Measurements from ENCODE around the gene RAP1A. TPM values are rescaled to one million over a fixed set of nuclear protein-coding genes. Genes with fewer than 3 reads are reported as not detected.
"Not testable (repeated sequence)": the region's sequence is repeated elsewhere in the genome, so short reads cannot be mapped to it uniquely, and the experiment has no call there.

Gene RAP1A
- total RNA-seq, 1 experiment from 2014 or later: 38.6 TPM

GRCh38 chr1:111622166-111622565 is 2.6 kb downstream of the RAP1A start:
- no peak for DNase-seq (ENCODE audit: low spot score)
- in situ Hi-C loops (cut with HindIII; ENCODE audit: low sequenced_read_pairs): no loop called here

DNA sequence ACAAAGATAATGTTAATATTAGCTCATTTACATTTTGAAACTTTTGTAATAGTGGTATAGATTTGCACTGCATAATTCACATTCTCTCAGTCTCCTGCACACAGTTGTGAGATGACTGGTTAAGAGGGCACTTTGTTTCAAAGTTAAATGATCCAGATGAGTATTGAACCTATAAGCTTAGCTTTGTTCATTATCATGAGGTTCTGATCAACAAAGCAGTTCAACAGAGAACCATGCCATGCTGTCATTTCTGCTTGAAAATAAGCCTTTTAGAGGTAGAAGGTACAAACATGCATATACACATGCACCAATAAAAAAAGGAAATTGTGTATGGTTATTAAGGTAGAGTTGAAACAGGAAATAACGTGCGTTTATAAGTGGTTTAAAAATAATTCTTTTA is 4.8 kb downstream of the RAP1A start:
- no peak for DNase-seq (ENCODE audit: low spot score)
- in situ Hi-C loops (cut with HindIII; ENCODE audit: low sequenced_read_pairs): no loop called here

- no peak for DNase-seq (ENCODE audit: low spot score)
- in situ Hi-C loops (cut with HindIII; ENCODE audit: low sequenced_read_pairs): no loop called here
Observed at GRCh38 chr1:111625276-111625675, 5.7 kb downstream of the RAP1A start.

GRCh38 chr1:111628153-111628552 is 8.6 kb downstream of the RAP1A start:
- in situ Hi-C loops (cut with HindIII; ENCODE audit: low sequenced_read_pairs): no loop called here
- no peak for DNase-seq (ENCODE audit: low spot score)

DNA sequence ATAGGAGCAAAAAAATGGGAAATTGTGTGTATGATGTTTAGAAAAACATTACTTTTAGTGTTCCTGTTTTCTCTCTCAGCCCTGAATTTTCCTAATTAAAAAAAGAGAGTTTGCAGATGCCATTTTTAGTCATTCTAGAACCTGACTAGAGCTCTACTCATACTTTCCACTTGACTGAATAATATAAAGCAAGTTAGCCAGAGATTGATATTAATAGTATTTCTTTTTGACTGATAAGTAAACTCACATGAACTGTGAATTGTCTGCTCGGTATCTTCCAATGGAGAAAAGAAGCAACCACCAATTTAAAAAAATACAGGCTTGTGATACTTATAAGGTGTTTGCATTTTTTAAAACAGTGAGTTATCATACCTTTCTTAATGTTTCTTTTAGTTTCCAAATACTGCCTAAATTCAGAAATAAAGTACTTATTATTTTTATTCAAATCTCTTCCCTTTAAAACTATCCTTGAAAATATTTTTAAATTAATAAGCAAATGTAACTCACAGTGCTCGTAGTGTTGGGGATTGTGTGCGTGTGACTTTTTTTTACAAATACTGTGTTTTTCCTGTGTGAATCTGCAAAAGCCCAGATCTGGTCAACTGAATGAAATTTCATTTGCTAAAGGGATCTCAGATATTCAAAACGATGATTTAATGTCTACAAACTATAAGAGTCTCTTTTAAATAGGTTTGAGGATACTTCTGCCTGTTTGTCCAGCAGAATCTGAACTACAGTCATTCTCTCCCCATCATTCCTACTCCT is 9.8 kb downstream of the RAP1A start:
- no peak for DNase-seq (ENCODE audit: low spot score)
- in situ Hi-C loops (cut with HindIII; ENCODE audit: low sequenced_read_pairs): no loop called here

DNA sequence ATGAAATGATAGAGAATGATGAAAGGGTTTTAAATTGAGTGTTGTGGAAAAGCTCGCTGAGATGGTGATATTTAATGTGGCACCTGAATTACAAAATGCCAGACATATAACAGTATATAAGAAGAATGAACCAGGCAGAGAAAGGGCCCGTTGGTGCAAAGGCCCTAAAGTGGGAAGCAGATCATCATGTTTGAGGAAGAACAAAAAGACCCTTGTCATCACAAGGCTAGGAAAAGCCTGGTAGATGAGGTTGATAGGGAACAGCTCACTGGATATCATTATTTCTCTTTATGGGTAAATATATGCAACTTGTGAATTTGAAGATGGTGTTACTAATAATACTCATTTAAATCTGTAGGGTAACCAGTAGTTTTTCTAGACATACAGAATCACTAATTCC is 11.0 kb downstream of the RAP1A start:
- DNase-seq (ENCODE audit: low spot score): no peak
- in situ Hi-C loops (cut with HindIII; ENCODE audit: low sequenced_read_pairs): no loop called here

DNA sequence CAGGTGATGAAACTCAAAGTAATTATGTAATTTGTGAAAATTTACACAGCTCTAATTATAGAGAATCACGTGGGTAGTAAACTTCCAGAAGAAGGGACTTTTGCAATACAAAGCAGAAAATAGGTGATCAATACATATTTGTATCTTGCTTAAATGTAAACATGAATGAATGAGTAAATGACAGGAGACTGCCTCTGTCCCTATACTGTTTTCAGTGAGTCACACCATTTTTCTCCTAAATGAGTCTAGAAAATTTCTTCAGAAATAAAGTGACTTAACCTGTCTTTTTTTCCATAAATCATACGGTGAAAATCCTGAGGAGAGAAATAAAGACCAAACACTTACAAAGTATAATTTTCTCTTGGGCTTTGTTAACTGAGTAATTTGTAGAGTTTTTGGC is 11.9 kb downstream of the RAP1A start:
- DNase-seq (ENCODE audit: low spot score): no peak
- in situ Hi-C loops (cut with HindIII; ENCODE audit: low sequenced_read_pairs): no loop called here

- in situ Hi-C loops (cut with HindIII; ENCODE audit: low sequenced_read_pairs); DNase-seq (ENCODE audit: low spot score): not testable (repeated sequence)
Observed at GRCh38 chr1:111632771-111633170, 13.2 kb downstream of the RAP1A start.

DNA sequence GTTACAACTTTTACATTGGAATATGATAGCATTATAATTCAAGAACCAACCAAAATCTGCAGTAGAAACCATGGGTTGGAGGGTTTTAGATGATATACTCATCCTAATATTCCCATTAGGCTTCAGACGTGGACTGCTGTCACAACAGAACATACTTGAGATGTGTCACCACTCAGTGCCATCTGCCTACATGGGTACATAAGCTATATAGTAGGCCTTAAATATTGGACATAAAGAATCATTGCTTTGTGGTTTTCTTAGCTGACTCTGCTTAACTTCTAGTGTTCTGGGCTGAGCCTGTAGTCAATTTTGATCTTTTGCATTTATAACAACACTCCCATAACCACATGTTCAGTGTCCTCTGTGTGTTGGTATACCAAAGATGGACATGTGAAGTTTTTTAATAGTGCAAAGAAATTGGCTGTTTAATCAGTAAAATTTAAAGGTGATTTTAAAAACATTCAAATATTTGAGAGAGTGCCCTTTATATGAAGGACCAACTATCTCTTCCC is 14.2 kb downstream of the RAP1A start:
- DNase-seq (ENCODE audit: low spot score): no peak
- in situ Hi-C loops (cut with HindIII; ENCODE audit: low sequenced_read_pairs): no loop called here

GRCh38 chr1:111635324-111636009 is 15.9 kb downstream of the RAP1A start:
- no peak for DNase-seq (ENCODE audit: low spot score)
- in situ Hi-C loops (cut with HindIII; ENCODE audit: low sequenced_read_pairs): no loop called here

DNA sequence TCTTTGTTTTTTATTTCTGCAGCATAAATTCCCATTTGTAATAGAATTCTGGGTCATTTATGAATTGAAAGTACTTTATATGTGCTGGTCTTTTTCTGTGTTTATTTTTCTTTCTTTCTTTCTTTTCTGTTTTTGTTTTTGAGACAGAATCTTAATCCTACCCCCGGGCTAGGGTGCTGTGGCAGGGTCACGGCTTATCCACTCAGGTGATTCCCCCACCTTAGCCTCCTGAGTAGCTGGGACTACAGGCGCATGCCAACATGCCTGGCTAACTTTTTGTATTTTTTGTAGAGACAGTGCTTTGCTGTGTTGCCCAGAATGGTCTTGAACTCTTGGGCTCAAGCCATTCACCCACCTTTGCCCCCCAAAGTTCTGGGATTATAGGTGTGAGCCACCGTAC is 18.7 kb downstream of the RAP1A start:
- in situ Hi-C loops (cut with HindIII; ENCODE audit: low sequenced_read_pairs): no loop called here
- no peak for DNase-seq (ENCODE audit: low spot score)

DNA sequence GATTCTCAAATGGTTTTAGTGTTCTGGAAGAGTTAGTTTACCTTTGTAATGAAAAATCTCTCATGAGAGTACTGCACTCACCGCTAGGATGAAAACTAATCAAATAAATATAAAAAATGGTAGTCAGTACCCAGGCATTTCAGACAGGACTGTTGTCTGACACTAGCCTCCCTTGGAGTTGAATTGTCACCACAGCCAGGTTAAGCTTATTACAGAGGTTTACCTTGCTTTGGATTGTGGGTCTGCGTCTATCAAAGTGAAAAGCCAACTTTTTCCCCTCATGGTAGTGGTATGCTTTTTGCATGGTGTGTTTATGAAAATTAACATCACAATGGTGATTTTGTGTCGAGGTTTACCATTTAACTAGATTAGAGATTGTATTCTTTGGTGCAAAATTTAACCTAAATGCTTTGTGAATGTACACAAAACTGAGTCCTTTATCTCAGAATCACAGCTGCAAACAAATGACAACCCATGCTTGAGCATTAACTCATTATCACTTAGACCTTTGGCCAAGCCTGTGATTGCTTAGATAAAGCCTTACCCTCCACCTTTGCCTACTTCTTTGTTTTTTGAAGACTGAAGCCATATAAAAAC is 20.1 kb downstream of the RAP1A start:
- no peak for DNase-seq (ENCODE audit: low spot score)
- in situ Hi-C loops (cut with HindIII; ENCODE audit: low sequenced_read_pairs): no loop called here

GRCh38 chr1:111643097-111643496 is 23.5 kb downstream of the RAP1A start:
- DNase-seq (ENCODE audit: low spot score): no peak
- in situ Hi-C loops (cut with HindIII; ENCODE audit: low sequenced_read_pairs): no loop called here

DNA sequence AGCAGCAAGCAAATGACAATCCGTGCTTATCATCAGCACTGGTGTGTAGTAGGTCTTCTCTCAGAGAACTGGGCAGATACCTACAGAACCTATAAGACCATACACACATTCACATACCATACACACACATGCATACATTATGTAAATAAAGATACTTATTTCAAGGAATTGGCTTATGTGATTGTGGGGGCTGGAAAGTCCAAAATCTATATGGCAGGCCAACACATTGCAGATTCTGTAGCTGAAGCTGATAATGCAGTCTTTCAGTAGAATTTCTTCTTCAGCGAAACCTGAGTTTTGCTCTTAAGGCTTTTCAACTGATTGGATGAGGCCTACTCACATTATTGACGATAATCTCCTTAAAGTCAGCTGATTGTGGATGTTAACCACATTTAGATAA is 24.1 kb downstream of the RAP1A start:
- DNase-seq (ENCODE audit: low spot score): no peak
- in situ Hi-C loops (cut with HindIII; ENCODE audit: low sequenced_read_pairs): no loop called here

DNA sequence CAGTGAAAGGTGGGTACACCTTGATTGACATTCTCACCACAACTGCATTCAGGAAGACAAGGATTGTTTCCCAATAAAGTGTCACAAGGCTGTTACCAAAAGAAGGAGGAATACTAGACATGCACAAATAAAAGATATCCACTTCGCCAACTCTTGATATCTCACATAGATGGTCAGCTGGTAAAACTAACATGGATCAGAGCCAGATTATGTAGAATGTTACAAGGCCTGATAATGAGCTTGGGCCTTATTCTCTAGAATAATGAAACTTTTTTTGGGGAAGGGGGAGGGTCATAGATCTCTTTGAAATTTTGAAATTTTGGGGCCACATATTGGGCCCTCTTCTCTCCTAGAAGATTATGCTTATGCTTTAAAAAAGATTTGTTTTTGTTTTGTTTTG is 24.9 kb downstream of the RAP1A start:
- no peak for DNase-seq (ENCODE audit: low spot score)
- in situ Hi-C loops (cut with HindIII; ENCODE audit: low sequenced_read_pairs): no loop called here

- in situ Hi-C loops (cut with HindIII; ENCODE audit: low sequenced_read_pairs): no loop called here
- DNase-seq (ENCODE audit: low spot score): no peak
Observed at GRCh38 chr1:111647736-111648135, 28.1 kb downstream of the RAP1A start.

DNA sequence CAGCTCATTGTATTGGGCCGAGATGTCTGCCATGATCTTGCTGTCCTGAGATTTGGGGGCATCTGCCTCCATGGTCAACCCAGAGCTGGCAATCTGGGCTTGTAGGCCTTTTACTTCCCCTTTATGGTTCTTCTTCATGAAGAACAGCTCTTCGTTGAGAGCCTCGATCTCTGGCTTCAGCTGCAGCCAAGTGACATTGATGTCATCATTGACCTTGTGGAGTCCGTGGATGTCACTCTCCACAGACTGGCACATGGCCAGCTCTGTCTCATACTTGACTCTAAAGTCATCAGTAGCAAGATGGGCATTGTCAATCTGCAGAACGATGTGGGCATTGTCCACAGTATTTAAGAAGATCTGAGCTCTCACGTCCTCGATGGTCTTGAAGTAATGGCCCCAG is 29.2 kb downstream of the RAP1A start:
- in situ Hi-C loops (cut with HindIII; ENCODE audit: low sequenced_read_pairs): no loop called here
- DNase-seq (ENCODE audit: low spot score): no peak

GRCh38 chr1:111649227-111649626 is 29.6 kb downstream of the RAP1A start:
- in situ Hi-C loops (cut with HindIII; ENCODE audit: low sequenced_read_pairs): no loop called here
- DNase-seq (ENCODE audit: low spot score): no peak

DNA sequence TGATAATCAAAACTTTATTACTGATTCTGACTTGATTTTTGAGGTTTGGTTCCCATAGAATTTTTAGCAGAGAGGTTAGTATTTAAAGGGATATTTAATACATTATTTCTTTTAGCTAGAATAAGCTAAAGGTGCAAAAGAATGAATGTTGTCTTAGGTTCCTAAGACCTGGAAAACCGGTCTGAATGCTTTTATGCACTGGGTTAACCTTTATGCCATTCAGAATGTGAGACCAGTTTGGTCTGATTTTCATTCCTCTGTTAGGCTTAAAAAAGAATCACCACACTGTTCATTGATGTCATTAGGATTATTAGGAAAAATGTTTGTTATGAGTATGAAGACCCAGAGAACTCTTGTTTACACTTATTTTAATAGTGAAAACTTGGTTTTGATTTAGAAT is 30.1 kb downstream of the RAP1A start:
- no peak for DNase-seq (ENCODE audit: low spot score)
- in situ Hi-C loops (cut with HindIII; ENCODE audit: low sequenced_read_pairs): no loop called here

DNA sequence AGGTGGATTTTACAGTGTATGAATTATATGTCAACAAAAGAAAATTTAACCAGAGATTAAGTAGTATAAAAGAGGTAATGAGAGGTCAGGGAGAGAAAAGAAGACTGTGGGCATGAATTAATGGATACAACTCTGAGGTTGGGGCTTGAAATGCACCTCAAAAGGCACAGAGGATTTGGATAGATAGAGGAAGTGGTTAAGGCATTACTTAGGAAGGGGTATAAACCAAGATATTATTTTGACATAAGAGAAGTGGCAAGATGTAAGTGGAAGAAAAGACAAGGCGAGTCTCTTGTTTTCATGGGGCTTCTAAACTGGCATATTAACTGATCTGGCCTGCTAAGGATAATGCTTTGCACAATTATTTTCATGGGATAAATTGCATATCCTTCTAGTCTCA is 34.1 kb downstream of the RAP1A start:
- in situ Hi-C loops (cut with HindIII; ENCODE audit: low sequenced_read_pairs): no loop called here
- DNase-seq (ENCODE audit: low spot score): no peak

Measured in G401 (cell line).